Measurements from ENCODE around the gene TMBIM4. TPM values are rescaled to one million over a fixed set of nuclear protein-coding genes. Genes with fewer than 3 reads are reported as not detected.
A peak's percentile ranks its signal among the peaks of the same experiment; 100 is the strongest.

TMBIM4 gene
- total RNA-seq, 2 experiments from 2014 or later = 24.1 to 24.2 TPM

- Histone ChIP-seq H3K27ac (ENCODE audit: low read depth in 1 of 2, low read length in 2 of 2) (no peak overlapping the region), H3K36me3 (ENCODE audit: insufficient read depth, low read length) (no peaks in the 10 kb centered on the region), H3K4me1 (ENCODE audit: insufficient read depth, low read length) (no peaks in the 10 kb centered on the region), H3K27me3 (ENCODE audit: control insufficient read depth in 1 of 2, insufficient read depth in 2 of 2, low read length in 2 of 2) (peaks cover 0 to 10% of the 10 kb centered on the region in 2 experiments), H3K9me3 (ENCODE audit: control insufficient read depth in 1 of 2, insufficient read depth in 1 of 2, low read length in 2 of 2) (no peaks in the 10 kb centered on the region), H3K4me3 (ENCODE audit: low read length) (no peak overlapping the region)
- ATAC-seq (ENCODE audit: poor library complexity) (no peak), DNase-seq (no peak)
- ChIA-PET CTCF (interaction anchor here (0.9 kb wide), 1 partner anchor 25 kb away, joined by 4 read pairs; no protein-coding TSS in a partner anchor), POLR2A (no interaction called here)
- Mint-ChIP-seq H3K9me3 (no peaks in the 10 kb centered on the region), H3K4me1 (ENCODE audit: low read depth) (peaks cover 8% of the 10 kb centered on the region), H3K27ac (no peak overlapping the region), H3K36me3 (ENCODE audit: low read depth) (no peaks in the 10 kb centered on the region), H3K27me3 (peaks cover 20% of the 10 kb centered on the region), H3K4me3 (no peak overlapping the region)
- no peak for TF ChIP-seq CTCF (IDR thresholded peaks at IDR 0.05)
- intact Hi-C loops (cut with DNase I, micrococcal nuclease) = no loop called here
Measured at GRCh38 chr12:66210840-66211239, 41.0 kb upstream of the TMBIM4 start.

GRCh38 chr12:66206141-66206540 is 36.3 kb upstream of the TMBIM4 start:
- H3K27ac ChIP-seq (ENCODE audit: low read depth in 1 of 2, low read length in 2 of 2) = no peak overlapping the region
- Mint-ChIP-seq H3K27ac (no peak overlapping the region), H3K27me3 (peaks cover 10% of the 10 kb centered on the region), H3K36me3 (ENCODE audit: low read depth) (no peaks in the 10 kb centered on the region), H3K4me1 (ENCODE audit: low read depth) (peaks cover 5% of the 10 kb centered on the region), H3K9me3 (no peaks in the 10 kb centered on the region), H3K4me3 (no peak overlapping the region)
- ATAC-seq (ENCODE audit: poor library complexity) (no peak), DNase-seq (no peak)
- no peak for TF ChIP-seq CTCF (IDR thresholded peaks at IDR 0.05)
- peaks cover 0 to 9% of the 10 kb centered on the region in 2 experiments for H3K27me3 ChIP-seq (ENCODE audit: control insufficient read depth in 1 of 2, insufficient read depth in 2 of 2, low read length in 2 of 2)
- ChIA-PET CTCF (no interaction called here), POLR2A (interaction anchor here (0.6 kb wide), 1 partner anchor 12 kb away, joined by 3 read pairs; no protein-coding TSS in a partner anchor)
- no peak overlapping the region for H3K4me3 ChIP-seq (ENCODE audit: low read length)
- intact Hi-C loops (cut with DNase I, micrococcal nuclease) = no loop called here
- H3K4me1 ChIP-seq (ENCODE audit: insufficient read depth, low read length) = no peaks in the 10 kb centered on the region
- H3K9me3 ChIP-seq (ENCODE audit: control insufficient read depth in 1 of 2, insufficient read depth in 1 of 2, low read length in 2 of 2) = no peaks in the 10 kb centered on the region
- H3K36me3 ChIP-seq (ENCODE audit: insufficient read depth, low read length) = no peaks in the 10 kb centered on the region

GRCh38 chr12:66203820-66204219 is 34.0 kb upstream of the TMBIM4 start:
- Mint-ChIP-seq H3K27ac (no peak overlapping the region), H3K27me3 (peaks cover 6% of the 10 kb centered on the region), H3K36me3 (ENCODE audit: low read depth) (no peaks in the 10 kb centered on the region), H3K9me3 (no peaks in the 10 kb centered on the region), H3K4me1 (ENCODE audit: low read depth) (peaks cover 5% of the 10 kb centered on the region), H3K4me3 (no peak overlapping the region)
- ATAC-seq (ENCODE audit: poor library complexity) = no peak
- no peak overlapping the region for H3K27ac ChIP-seq (ENCODE audit: low read depth in 1 of 2, low read length in 2 of 2)
- peaks cover 0 to 8% of the 10 kb centered on the region in 2 experiments for H3K9me3 ChIP-seq (ENCODE audit: control insufficient read depth in 1 of 2, insufficient read depth in 1 of 2, low read length in 2 of 2)
- intact Hi-C loops (cut with DNase I, micrococcal nuclease) = no loop called here
- H3K27me3 ChIP-seq (ENCODE audit: control insufficient read depth in 1 of 2, insufficient read depth in 2 of 2, low read length in 2 of 2) = peaks cover 3 to 4% of the 10 kb centered on the region in 2 experiments
- no peak for TF ChIP-seq CTCF (IDR thresholded peaks at IDR 0.05)
- CTCF ChIA-PET = no interaction called here
- peak in 2 of 14 experiments; percentile 24 to 29 for DNase-seq
- POLR2A ChIA-PET = no interaction called here
- H3K36me3 ChIP-seq (ENCODE audit: insufficient read depth, low read length) = no peaks in the 10 kb centered on the region
- H3K4me1 ChIP-seq (ENCODE audit: insufficient read depth, low read length) = no peaks in the 10 kb centered on the region
- H3K4me3 ChIP-seq (ENCODE audit: low read length) = no peak overlapping the region
